ENCODE data around the gene FOSB.

FOSB gene

GRCh38 chr19:45442778-45443461, 24.9 kb upstream of the FOSB start:
- no peak for DNase-seq (ENCODE audit: low spot score)

- DNase-seq (ENCODE audit: low spot score) = peak; percentile 43
Measured at GRCh38 chr19:45443462-45444317, 24.1 kb upstream of the FOSB start.

GRCh38 chr19:45444318-45445041, 23.3 kb upstream of the FOSB start:
- DNase-seq (ENCODE audit: low spot score) = peak; percentile 79

- DNase-seq (ENCODE audit: low spot score) = no peak
Measured at GRCh38 chr19:45445139-45445538, 22.7 kb upstream of the FOSB start.

GRCh38 chr19:45446295-45446694, 21.5 kb upstream of the FOSB start:
- peak; percentile 39 for DNase-seq (ENCODE audit: low spot score)

GRCh38 chr19:45446944-45447343, 20.9 kb upstream of the FOSB start:
- DNase-seq (ENCODE audit: low spot score) = no peak

- DNase-seq (ENCODE audit: low spot score) = no peak
Measured at GRCh38 chr19:45448425-45448756, 19.4 kb upstream of the FOSB start.

GRCh38 chr19:45448887-45449299, 18.9 kb upstream of the FOSB start:
- DNase-seq (ENCODE audit: low spot score) = no peak

- DNase-seq (ENCODE audit: low spot score) = peak; percentile 66
Measured at GRCh38 chr19:45450012-45450333, 17.8 kb upstream of the FOSB start.

GRCh38 chr19:45451131-45451849, 16.5 kb upstream of the FOSB start:
- peak; percentile 65 for DNase-seq (ENCODE audit: low spot score)

GRCh38 chr19:45451850-45452387, 15.9 kb upstream of the FOSB start:
- no peak for DNase-seq (ENCODE audit: low spot score)

GRCh38 chr19:45455707-45456499, 11.9 kb upstream of the FOSB start:
- peak; percentile 37 for DNase-seq (ENCODE audit: low spot score)

- DNase-seq (ENCODE audit: low spot score) = no peak
Measured at GRCh38 chr19:45456500-45456815, 11.3 kb upstream of the FOSB start.

- no peak for DNase-seq (ENCODE audit: low spot score)
Measured at GRCh38 chr19:45457776-45458175, 10.0 kb upstream of the FOSB start.

GRCh38 chr19:45460807-45461347, 6.9 kb upstream of the FOSB start:
- DNase-seq (ENCODE audit: low spot score) = no peak

GRCh38 chr19:45462174-45462573, 5.6 kb upstream of the FOSB start:
- DNase-seq (ENCODE audit: low spot score) = no peak

GRCh38 chr19:45463241-45463640, 4.6 kb upstream of the FOSB start:
- no peak for DNase-seq (ENCODE audit: low spot score)

- DNase-seq (ENCODE audit: low spot score) = no peak
Measured at GRCh38 chr19:45464274-45464673, 3.5 kb upstream of the FOSB start.

- DNase-seq (ENCODE audit: low spot score) = no peak
Measured at GRCh38 chr19:45464852-45465441, 2.8 kb upstream of the FOSB start.

GRCh38 chr19:45467115-45467455, 711 bp upstream of the FOSB start:
- no peak for DNase-seq (ENCODE audit: low spot score)

- DNase-seq (ENCODE audit: low spot score) = peak; percentile 24
Measured at GRCh38 chr19:45468159-45468651, 409 bp downstream of the FOSB start.
